Tibial artery (tissue), 4 donors: ENCODE data around the gene KCNMA1.

Source experiments
- DNase-seq, 2 donors: peaks; one replicate each; pipeline ENCODE4 v3.0.0-alpha.2; 2019
- H3K27ac ChIP-seq, 2 donors: fragments of 200-600 bp; sonication (generic) in 1 of 2; 1 replicate in 1 of 2; 2 replicates in 1 of 2; pipeline ENCODE4 v1.5.1; 2018 to 2019; ENCODE audit warnings: mild to moderate bottlenecking in 1 of 2
- H3K27me3 ChIP-seq, 2 donors: fragments of 200-600 bp; sonication (generic) in 1 of 2; one replicate each; pipeline versions ENCODE4 v1.5.1 to v1.6.0; 2016 to 2019
- H3K36me3 ChIP-seq, 3 donors: fragments of 200-600 bp; sonication (generic) in 2 of 3; one replicate each; pipeline ENCODE4 v1.5.1; 2016 to 2019; ENCODE audit warnings: mild to moderate bottlenecking in 2 of 3
- H3K4me1 ChIP-seq, 4 donors: fragments of 200-600 bp; sonication (generic) in 2 of 4; 1 replicate in 3 of 4; 2 replicates in 1 of 4; pipeline ENCODE4 v1.5.1; 2016 to 2019
- H3K4me3 ChIP-seq, 2 donors: fragments of 200-600 bp; sonication (generic) in 1 of 2; 1 replicate in 1 of 2; 2 replicates in 1 of 2; pipeline ENCODE4 v1.5.1; 2018 to 2019; ENCODE audit warnings: mild to moderate bottlenecking in 2 of 2
- H3K9me3 ChIP-seq, 3 donors: fragments of 200-600 bp; sonication (generic) in 1 of 3; one replicate each; pipeline ENCODE4 v1.5.1; 2016 to 2019
- CTCF ChIP-seq, 2 experiments: fragments of 200-600 bp in 1 of 2; fragments of 450-650 bp in 1 of 2; IDR thresholded peaks; one replicate each; pipeline ENCODE4 v1.5.1; 2017 to 2019; ENCODE audit warnings: antibody characterized with exemption in 2 of 2, mild to moderate bottlenecking in 1 of 2, moderate library complexity in 1 of 2
- intact Hi-C: fragments of 100-400 bp; cut with DNase I; formaldehyde crosslinking; loops from one replicate; pipeline ENCODE4 v1.15.0; 2023; ENCODE audit warnings: low total_unique reads

The KCNMA1 gene

GRCh38 chr10:77245953-77246352, 391.7 kb downstream of the KCNMA1 start:
- no peak for TF ChIP-seq CTCF (IDR thresholded peaks at IDR 0.05)
- H3K4me1 ChIP-seq: peaks cover 0 to 100% (median 62%) of the 10 kb centered on the region in 4 donors
- no peaks in the 10 kb centered on the region for H3K27me3 ChIP-seq
- H3K36me3 ChIP-seq: no peaks in the 10 kb centered on the region
- no peak overlapping the region for H3K4me3 ChIP-seq
- peak overlapping the region; percentile 66 to 82 for H3K27ac ChIP-seq
- no peaks in the 10 kb centered on the region for H3K9me3 ChIP-seq
- intact Hi-C loops: no loop called here
- DNase-seq: no peak

DNA sequence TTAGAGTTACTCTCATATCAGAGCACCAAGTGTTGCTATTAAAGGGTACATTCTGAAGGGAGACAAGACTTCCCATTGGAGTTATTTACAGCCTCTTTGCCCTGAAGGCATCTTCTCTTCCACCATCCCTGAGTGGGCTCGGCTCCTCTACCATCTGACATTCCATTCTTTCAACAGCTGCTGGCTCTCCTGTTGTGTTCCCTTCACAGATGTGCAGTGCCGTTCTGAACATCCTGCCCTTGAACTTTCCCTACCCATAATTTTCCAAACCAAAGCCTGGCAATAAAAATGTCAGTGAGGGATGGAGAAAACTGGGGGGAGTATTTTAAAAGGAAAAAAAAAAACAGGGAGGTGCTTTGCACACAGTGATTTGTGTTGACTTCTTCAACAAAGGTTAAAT, 392.9 kb downstream of the KCNMA1 start:
- TF ChIP-seq CTCF (IDR thresholded peaks at IDR 0.05): no peak
- H3K27me3 ChIP-seq: no peaks in the 10 kb centered on the region
- H3K27ac ChIP-seq: peak overlapping the region; percentile 66 to 82
- intact Hi-C loops: no loop called here
- H3K4me3 ChIP-seq: no peak overlapping the region
- peaks cover 0 to 100% (median 62%) of the 10 kb centered on the region in 4 donors for H3K4me1 ChIP-seq
- no peaks in the 10 kb centered on the region for H3K9me3 ChIP-seq
- no peaks in the 10 kb centered on the region for H3K36me3 ChIP-seq
- no peak for DNase-seq

GRCh38 chr10:77244286-77244685, 393.3 kb downstream of the KCNMA1 start:
- peaks cover 0 to 100% (median 62%) of the 10 kb centered on the region in 4 donors for H3K4me1 ChIP-seq
- no peak for DNase-seq
- H3K36me3 ChIP-seq: no peaks in the 10 kb centered on the region
- no peaks in the 10 kb centered on the region for H3K9me3 ChIP-seq
- no peak for TF ChIP-seq CTCF (IDR thresholded peaks at IDR 0.05)
- no peaks in the 10 kb centered on the region for H3K27me3 ChIP-seq
- peak overlapping the region; percentile 66 to 82 for H3K27ac ChIP-seq
- intact Hi-C loops: no loop called here
- H3K4me3 ChIP-seq: no peak overlapping the region

- Histone ChIP-seq H3K9me3 (no peaks in the 10 kb centered on the region), H3K36me3 (no peaks in the 10 kb centered on the region), H3K4me3 (no peak overlapping the region), H3K27me3 (no peaks in the 10 kb centered on the region), H3K27ac (peak overlapping the region; percentile 66 to 82), H3K4me1 (peaks cover 0 to 100% (median 71%) of the 10 kb centered on the region in 4 donors)
- intact Hi-C loops: no loop called here
- no peak for DNase-seq
- no peak for TF ChIP-seq CTCF (IDR thresholded peaks at IDR 0.05)
Observed at GRCh38 chr10:77241350-77241725, 396.3 kb downstream of the KCNMA1 start.

DNA sequence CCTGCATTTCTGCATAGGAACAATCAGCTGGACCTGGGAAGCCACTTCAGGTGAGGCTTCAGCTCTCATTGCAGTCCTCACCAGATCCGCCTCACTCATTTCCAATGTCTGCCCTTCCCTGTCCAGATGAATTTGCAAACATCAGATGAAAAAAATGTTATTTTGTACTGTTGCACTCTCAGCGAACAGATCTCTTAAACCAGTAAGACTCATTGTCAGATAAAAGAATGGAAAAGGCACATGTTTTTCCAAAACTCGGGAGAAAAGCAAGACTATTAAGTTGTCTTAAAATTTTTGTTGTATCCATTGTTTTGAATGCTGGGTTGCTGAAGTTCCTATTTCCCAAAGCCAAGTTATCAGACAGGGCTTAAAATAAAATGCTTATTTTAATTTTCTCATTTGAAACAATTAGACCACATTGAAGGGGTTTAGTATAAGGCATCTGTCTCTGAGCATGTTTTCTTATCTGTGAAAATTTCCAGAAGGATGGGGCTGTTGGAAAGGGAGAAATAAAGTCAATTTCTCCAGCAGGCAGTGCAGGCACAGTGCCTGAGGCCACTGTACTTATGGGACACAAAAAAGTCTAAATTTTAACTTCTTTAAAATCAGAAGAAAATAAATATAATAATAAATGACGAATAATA, 396.8 kb downstream of the KCNMA1 start:
- H3K27me3 ChIP-seq: no peaks in the 10 kb centered on the region

More for the DNA sequence above, 396.8 kb downstream of the KCNMA1 start:
- intact Hi-C loops: no loop called here
- Histone ChIP-seq H3K9me3 (no peaks in the 10 kb centered on the region), H3K4me1 (peaks cover 0 to 100% (median 67%) of the 10 kb centered on the region in 4 donors), H3K27ac (peak overlapping the region; percentile 66 to 82), H3K36me3 (no peaks in the 10 kb centered on the region), H3K4me3 (no peak overlapping the region)
- no peak for DNase-seq
- no peak for TF ChIP-seq CTCF (IDR thresholded peaks at IDR 0.05)
